Endothelial cell of umbilical vein (primary cell): ENCODE measurements around the gene DUS1L. TPM values are rescaled to one million over a fixed set of nuclear protein-coding genes. Genes with fewer than 3 reads are reported as not detected.

Source experiments
- BruUV-seq: library from RNA; stranded (reverse); fragments of 400-500 nt; replicated peaks from 2 replicates; lab custom pipeline; 2021; lab: Mats Ljungman, UMichigan
- CTCF ChIA-PET: fragments of 300-600, 350-600 bp; sonication (Branson Sonifier 250); formaldehyde crosslinking; loops from one replicate; lab custom pipeline; 2021; ENCODE audit warnings: antibody characterized with exemption, inconsistent platforms; lab: Charles Lee
- POLR2A ChIA-PET: fragments of 300-600, 350-600 bp; sonication (Branson Sonifier 250); formaldehyde crosslinking; loops from one replicate; lab custom pipeline; 2021; ENCODE audit warnings: antibody characterized with exemption, inconsistent platforms; lab: Charles Lee
- DNase-seq: peaks from one replicate; pipeline ENCODE4 v3.0.0-alpha.2; 2011; ENCODE audit warnings: low read depth, low spot score
- FAIRE-seq: peaks from 2 replicates; lab custom pipeline; 2011; peaks lifted over from hg19 to GRCh38; lab: Jason Lieb, UNC
- H2AFZ ChIP-seq: 2 replicates; pipeline ENCODE4 v1.6.0; 2012; ENCODE audit warnings: low read depth, low read length, control low read depth, inconsistent platforms
- H3K27ac ChIP-seq: 2 replicates; pipeline ENCODE4 v1.5.1; 2011; ENCODE audit warnings: low read depth, mild to moderate bottlenecking, control low read depth, low read length, moderate library complexity; ENCODE audit not compliant: insufficient read depth
- H3K27me3 ChIP-seq, 2 experiments: 2 replicates each; pipeline versions ENCODE4 v1.6.0 to v1.6.1; 2011; ENCODE audit warnings: low read length in 2 of 2, mixed read lengths in 1 of 2; ENCODE audit not compliant: control insufficient read depth in 2 of 2, insufficient read depth in 2 of 2
- H3K36me3 ChIP-seq, 2 experiments: 2 replicates in 1 of 2; 3 replicates in 1 of 2; pipeline ENCODE4 v1.5.1; 2011; ENCODE audit warnings: low read length in 2 of 2, mild to moderate bottlenecking in 1 of 2, moderate library complexity in 1 of 2; ENCODE audit not compliant: control insufficient read depth in 2 of 2, insufficient read depth in 2 of 2; ENCODE audit errors: extremely low read depth in 1 of 2
- H3K4me1 ChIP-seq: 3 replicates; pipeline ENCODE4 v1.5.1; 2011; ENCODE audit warnings: mild to moderate bottlenecking, low read length; ENCODE audit not compliant: control insufficient read depth, insufficient read depth; ENCODE audit errors: extremely low read depth
- H3K4me2 ChIP-seq: 2 replicates; pipeline ENCODE4 v1.6.1; 2011; ENCODE audit warnings: low read length, control low read depth, mixed read lengths; ENCODE audit not compliant: insufficient read depth
- H3K4me3 ChIP-seq, 3 experiments: fragments of 200-600 bp in 1 of 3; sonication (generic), shearing (Covaris generic) in 1 of 3; replicated peaks in 1 of 3; 2 replicates each; pipeline ENCODE4 v1.5.1; 2011 to 2016; ENCODE audit warnings: control low read depth in 3 of 3, low read length in 3 of 3, mild to moderate bottlenecking in 2 of 3, inconsistent platforms in 1 of 3, low read depth in 1 of 3, moderate library complexity in 1 of 3; ENCODE audit not compliant: insufficient read depth in 1 of 3
- H3K79me2 ChIP-seq: 2 replicates; pipeline ENCODE4 v1.6.0; 2012; ENCODE audit warnings: low read length, inconsistent platforms; ENCODE audit not compliant: control insufficient read depth, insufficient read depth
- H3K9ac ChIP-seq: replicated peaks from 2 replicates; pipeline ENCODE3; 2011; ENCODE audit warnings: low read length, control low read depth; ENCODE audit not compliant: insufficient read depth; ENCODE audit errors: extremely low read depth
- H3K9me1 ChIP-seq: replicated peaks from 3 replicates; pipeline ENCODE4 v1.6.0; 2011; ENCODE audit warnings: mild to moderate bottlenecking, low read length; ENCODE audit not compliant: control insufficient read depth, insufficient read depth; ENCODE audit errors: extremely low read depth
- H3K9me3 ChIP-seq: replicated peaks from 2 replicates; pipeline ENCODE4 v1.5.1; 2012; ENCODE audit warnings: low read length, inconsistent platforms; ENCODE audit not compliant: control insufficient read depth, insufficient read depth
- H4K20me1 ChIP-seq: replicated peaks from 2 replicates; pipeline ENCODE3; 2011; ENCODE audit warnings: mild to moderate bottlenecking, low read length; ENCODE audit not compliant: control insufficient read depth, insufficient read depth; ENCODE audit errors: extremely low read depth
- CTCF ChIP-seq, 2 donors: IDR thresholded peaks; 1 replicate in 1 of 2; 2 replicates in 1 of 2; pipeline ENCODE4 v1.5.1; 2011; ENCODE audit warnings: low read length in 2 of 2, mild to moderate bottlenecking in 2 of 2, moderate library complexity in 2 of 2, control low read depth in 1 of 2, inconsistent platforms in 1 of 2, low read depth in 1 of 2; ENCODE audit not compliant: insufficient read depth in 1 of 2; ENCODE audit errors: extremely low read depth in 1 of 2
- EZH2 ChIP-seq: IDR thresholded peaks from 2 replicates; pipeline ENCODE4 v1.6.1; 2012; ENCODE audit warnings: borderline replicate concordance, low read depth, mild to moderate bottlenecking, moderate library complexity, low read length, inconsistent platforms; ENCODE audit not compliant: severe bottlenecking
- FOS ChIP-seq: IDR thresholded peaks from 2 replicates; pipeline ENCODE4 v1.6.1; 2011; ENCODE audit warnings: mild to moderate bottlenecking, low read length, moderate library complexity, borderline replicate concordance; ENCODE audit not compliant: insufficient read depth
- GATA2 ChIP-seq: IDR thresholded peaks from 2 replicates; pipeline ENCODE4 v1.7.0; 2011; ENCODE audit warnings: low read depth, mild to moderate bottlenecking, moderate library complexity, mixed read lengths, low read length; ENCODE audit not compliant: insufficient read length, insufficient read depth
- JUN ChIP-seq: IDR thresholded peaks from 2 replicates; pipeline ENCODE4 v1.6.1; 2011; ENCODE audit warnings: borderline replicate concordance, low read depth; ENCODE audit not compliant: insufficient read length, insufficient read depth
- MAX ChIP-seq: IDR thresholded peaks from 2 replicates; pipeline ENCODE4 v1.6.1; 2011; ENCODE audit not compliant: insufficient read depth, insufficient read length
- MYC ChIP-seq: IDR thresholded peaks from one replicate; pipeline ENCODE4 v1.6.1; 2011; ENCODE audit warnings: mild to moderate bottlenecking, low read depth, low read length
- POLR2A ChIP-seq: IDR thresholded peaks from 2 replicates; pipeline ENCODE4 v1.6.1; 2012; ENCODE audit warnings: low read depth, mild to moderate bottlenecking, control low read depth, low read length
- POLR2AphosphoS5 ChIP-seq: IDR thresholded peaks from 2 replicates; pipeline ENCODE4 v1.6.1; 2012; ENCODE audit warnings: low read depth, mild to moderate bottlenecking, control low read depth, low read length, moderate library complexity; ENCODE audit not compliant: insufficient read depth
- dilution Hi-C: fragments of 300-500 bp; cut with MboI; formaldehyde crosslinking; loops from one replicate; pipeline ENCODE4 v1.15.0; 2019; ENCODE audit warnings: low sequenced_read_pairs; ENCODE audit not compliant: extremely low pct_ligation_motif_present
- intact Hi-C: fragments of 100-400 bp; cut with micrococcal nuclease; formaldehyde crosslinking; loops from one replicate; pipeline ENCODE4 v1.10.0; 2022
- polyA plus RNA-seq, 4 experiments: library from polyadenylated mRNA; depleted of rRNA in 3 of 4; stranded (reverse) in 3 of 4; unstranded in 1 of 4; fragments of >200 nt; gene quantifications; 2 replicates each; pipeline versions ENCODE4 v1.2.1 to v1.2.3, GENCODE V29; 2011 to 2012; ENCODE audit warnings: missing spikeins in 1 of 4
- total RNA-seq: library from RNA; stranded (reverse); gene quantifications from 2 replicates; pipeline ENCODE4 v1.2.3, GENCODE V29; 2021

DUS1L gene
- total and polyA plus RNA-seq, 2 donors (not counting 3 experiments of a cell fraction or from before 2014, with no cell fraction given) = 60.1 to 92.9 TPM

GRCh38 chr17:82012640-82013295, 52.8 kb downstream of the DUS1L start:
- intact Hi-C loops (no loop called here), dilution Hi-C loops (no loop called here)
- Histone ChIP-seq H3K27ac (no peak overlapping the region), H3K9ac (no peak overlapping the region), H3K4me3 (no peak overlapping the region), H3K9me1 (no peaks in the 10 kb centered on the region), H2AFZ (no peak overlapping the region), H3K4me1 (no peaks in the 10 kb centered on the region), H3K79me2 (no peaks in the 10 kb centered on the region), H3K27me3 (no peaks in the 10 kb centered on the region), H3K9me3 (no peaks in the 10 kb centered on the region), H4K20me1 (no peaks in the 10 kb centered on the region), H3K36me3 (no peaks in the 10 kb centered on the region), H3K4me2 (no peak overlapping the region)
- DNase-seq = no peak
- ChIA-PET CTCF (interaction anchor here (1.4 to 2.3 kb wide), 3 partner anchors 9 to 143 kb away, joined by 3 to 12 read pairs (median 5); no protein-coding TSS in a partner anchor), POLR2A (interaction anchor here (0.5 kb wide), 1 partner anchor 29 kb away, joined by 5 read pairs; no protein-coding TSS in a partner anchor)
- TF ChIP-seq POLR2AphosphoS5 (no peak), JUN (no peak), GATA2 (no peak), EZH2 (no peak), POLR2A (no peak), MYC (no peak), MAX (no peak), FOS (no peak), CTCF (IDR thresholded peaks at IDR 0.05; ENCODE audit: extremely low read depth in 1 of 2, insufficient read depth in 1 of 2, low read depth in 1 of 2, low read length in 2 of 2) (no peak)
- no peak for FAIRE-seq
- BruUV-seq = no TSS peak
